Activated CD8-positive, alpha-beta memory T cell treated with anti-CD3 and anti-CD28 coated beads for 36 hours (primary cell): ENCODE measurements around the gene PAN2. TPM values are rescaled to one million over a fixed set of nuclear protein-coding genes. Genes with fewer than 3 reads are reported as not detected.

ENCODE experiments used
- CTCF ChIA-PET: fragments of 350-600 bp; sonication (Branson Sonifier 250); formaldehyde crosslinking; loops from one replicate; lab custom pipeline; 2021; ENCODE audit warnings: antibody characterized with exemption; lab: Charles Lee
- POLR2A ChIA-PET: fragments of 350-600 bp; sonication (Branson Sonifier 250); formaldehyde crosslinking; loops from one replicate; lab custom pipeline; 2021; ENCODE audit warnings: antibody characterized with exemption; lab: Charles Lee
- total RNA-seq, 2 experiments: library from RNA; stranded (reverse); gene quantifications; one replicate each; pipeline ENCODE4 v1.2.3, GENCODE V29; 2021

PAN2 gene, protein sequence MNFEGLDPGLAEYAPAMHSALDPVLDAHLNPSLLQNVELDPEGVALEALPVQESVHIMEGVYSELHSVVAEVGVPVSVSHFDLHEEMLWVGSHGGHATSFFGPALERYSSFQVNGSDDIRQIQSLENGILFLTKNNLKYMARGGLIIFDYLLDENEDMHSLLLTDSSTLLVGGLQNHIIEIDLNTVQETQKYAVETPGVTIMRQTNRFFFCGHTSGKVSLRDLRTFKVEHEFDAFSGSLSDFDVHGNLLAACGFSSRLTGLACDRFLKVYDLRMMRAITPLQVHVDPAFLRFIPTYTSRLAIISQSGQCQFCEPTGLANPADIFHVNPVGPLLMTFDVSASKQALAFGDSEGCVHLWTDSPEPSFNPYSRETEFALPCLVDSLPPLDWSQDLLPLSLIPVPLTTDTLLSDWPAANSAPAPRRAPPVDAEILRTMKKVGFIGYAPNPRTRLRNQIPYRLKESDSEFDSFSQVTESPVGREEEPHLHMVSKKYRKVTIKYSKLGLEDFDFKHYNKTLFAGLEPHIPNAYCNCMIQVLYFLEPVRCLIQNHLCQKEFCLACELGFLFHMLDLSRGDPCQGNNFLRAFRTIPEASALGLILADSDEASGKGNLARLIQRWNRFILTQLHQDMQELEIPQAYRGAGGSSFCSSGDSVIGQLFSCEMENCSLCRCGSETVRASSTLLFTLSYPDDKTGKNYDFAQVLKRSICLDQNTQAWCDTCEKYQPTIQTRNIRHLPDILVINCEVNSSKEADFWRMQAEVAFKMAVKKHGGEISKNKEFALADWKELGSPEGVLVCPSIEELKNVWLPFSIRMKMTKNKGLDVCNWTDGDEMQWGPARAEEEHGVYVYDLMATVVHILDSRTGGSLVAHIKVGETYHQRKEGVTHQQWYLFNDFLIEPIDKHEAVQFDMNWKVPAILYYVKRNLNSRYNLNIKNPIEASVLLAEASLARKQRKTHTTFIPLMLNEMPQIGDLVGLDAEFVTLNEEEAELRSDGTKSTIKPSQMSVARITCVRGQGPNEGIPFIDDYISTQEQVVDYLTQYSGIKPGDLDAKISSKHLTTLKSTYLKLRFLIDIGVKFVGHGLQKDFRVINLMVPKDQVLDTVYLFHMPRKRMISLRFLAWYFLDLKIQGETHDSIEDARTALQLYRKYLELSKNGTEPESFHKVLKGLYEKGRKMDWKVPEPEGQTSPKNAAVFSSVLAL
- total RNA-seq = 10 to 100 TPM; 25.5 to 25.8 TPM

GRCh38 chr12:56333679-56334489, at the start of gene PAN2:
Gene PAN2 (minus strand): TSS chr12:56334000. CDS start chr12:56333094, 906 bp downstream.
- ChIA-PET POLR2A (interaction anchor here (0.7 to 1.5 kb wide), 5 partner anchors 17 to 230 kb away, joined by 3 to 10 read pairs (median 4); partner anchors contain the start of genes CS, PA2G4 and STAT2), CTCF (interaction anchor here (1.0 to 1.5 kb wide), 3 partner anchors 17 to 135 kb away, joined by 3 to 4 read pairs (median 3); partner anchors contain the start of gene SPRYD4)

DNA sequence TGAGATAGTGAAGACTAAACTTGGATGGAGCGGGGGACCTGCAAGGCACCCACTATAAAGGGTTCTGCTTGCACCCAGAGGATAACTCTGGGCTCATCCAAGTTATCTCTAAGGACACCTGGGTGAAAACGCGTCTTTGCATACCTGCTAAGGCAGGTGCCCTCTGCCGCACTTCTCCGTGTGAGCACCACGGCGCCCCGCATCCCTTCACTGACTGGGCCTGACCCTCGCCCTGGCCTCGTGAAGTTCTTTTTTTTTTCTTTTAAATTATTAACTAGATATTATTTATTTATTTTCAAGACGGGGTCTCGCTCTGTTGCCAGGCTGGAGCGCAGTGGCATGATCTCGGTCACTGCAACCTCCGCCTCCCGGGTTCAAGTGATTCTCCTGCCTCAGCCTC, 48.8 kb upstream of the PAN2 start:
- CTCF ChIA-PET = no interaction called here
- POLR2A ChIA-PET = no interaction called here

- POLR2A ChIA-PET = no interaction called here
- CTCF ChIA-PET = no interaction called here
These were observed 44.2 kb upstream of the PAN2 start for GRCh38 chr12:56377989-56378316.

DNA sequence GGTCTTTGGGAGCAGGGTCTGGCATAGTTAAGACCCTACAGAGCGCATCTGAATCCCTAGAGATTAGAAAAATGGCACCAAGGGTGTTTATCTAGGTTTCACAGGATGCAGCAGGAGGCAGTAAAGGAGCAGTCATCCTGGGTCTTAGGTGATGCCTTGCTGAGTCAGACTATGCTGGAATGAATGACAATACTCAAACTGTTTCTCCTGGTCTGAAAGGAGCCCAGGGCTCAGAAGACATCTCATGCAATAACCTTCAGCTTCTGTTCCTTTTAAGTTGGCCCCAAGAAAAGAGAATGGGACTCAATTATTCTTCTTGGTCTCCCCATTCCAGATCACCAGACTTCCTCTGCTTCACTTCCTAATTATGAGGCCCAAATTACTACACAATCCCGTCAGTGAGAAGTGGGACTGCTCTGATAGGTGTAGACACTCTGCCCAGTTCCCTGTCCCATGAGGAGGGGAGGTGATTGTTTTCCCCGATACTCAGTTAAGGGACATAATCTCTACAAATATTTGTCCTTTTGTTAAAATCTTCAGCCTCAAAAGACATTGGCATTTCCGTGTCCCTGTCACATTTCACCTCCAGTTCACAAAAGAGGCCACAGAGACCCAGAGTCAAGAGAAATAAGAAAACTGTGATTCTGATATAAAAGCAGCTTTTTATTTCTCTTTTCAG, 43.6 kb upstream of the PAN2 start:
- ChIA-PET CTCF (interaction anchor here (1.1 kb wide), 1 partner anchor 84 kb away, joined by 3 read pairs; no protein-coding TSS in a partner anchor), POLR2A (no interaction called here)

DNA sequence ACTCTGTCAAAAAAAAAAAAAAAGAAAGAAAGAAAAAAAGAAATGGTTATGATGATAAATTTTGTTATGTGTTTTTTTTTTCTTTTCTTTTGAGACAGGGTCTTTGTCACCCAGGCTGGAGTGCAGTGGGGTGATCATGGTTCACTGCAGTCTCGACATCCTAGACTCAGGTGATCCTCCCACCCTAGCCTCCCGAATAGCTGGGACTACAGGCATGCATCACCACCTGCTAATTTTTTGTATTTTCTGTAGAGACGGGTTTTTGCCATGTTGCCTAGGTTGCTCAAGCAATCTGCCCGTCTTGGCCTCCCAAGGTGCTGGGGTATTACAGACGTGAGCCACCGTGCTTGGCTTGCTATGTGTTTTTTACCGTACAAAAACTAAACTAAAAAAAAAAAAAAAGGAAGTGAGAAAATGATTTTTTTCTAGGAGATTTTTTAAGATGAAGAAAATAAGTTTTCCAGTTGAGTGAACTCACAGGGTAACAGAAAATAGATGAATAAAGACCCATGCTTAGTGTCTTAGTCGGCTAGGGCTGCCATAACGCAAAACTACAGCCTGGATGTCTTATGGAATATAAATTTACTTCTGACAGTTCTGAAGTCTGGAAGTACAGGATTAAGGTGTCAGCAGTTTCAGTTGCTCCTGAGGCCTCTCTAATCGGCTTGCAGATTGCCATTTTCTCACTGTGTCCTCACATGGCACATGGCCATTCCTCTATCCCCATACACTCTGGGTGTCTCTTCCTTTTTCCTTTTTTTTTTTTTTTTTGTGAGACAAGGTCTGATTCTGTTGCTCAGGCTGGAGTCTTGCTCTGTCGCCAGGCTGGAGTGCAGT, 42.0 kb upstream of the PAN2 start:
- POLR2A ChIA-PET = no interaction called here
- CTCF ChIA-PET = interaction anchor here (0.7 to 1.5 kb wide), 4 partner anchors 9 to 221 kb away, joined by 3 to 4 read pairs (median 4); no protein-coding TSS in a partner anchor

DNA sequence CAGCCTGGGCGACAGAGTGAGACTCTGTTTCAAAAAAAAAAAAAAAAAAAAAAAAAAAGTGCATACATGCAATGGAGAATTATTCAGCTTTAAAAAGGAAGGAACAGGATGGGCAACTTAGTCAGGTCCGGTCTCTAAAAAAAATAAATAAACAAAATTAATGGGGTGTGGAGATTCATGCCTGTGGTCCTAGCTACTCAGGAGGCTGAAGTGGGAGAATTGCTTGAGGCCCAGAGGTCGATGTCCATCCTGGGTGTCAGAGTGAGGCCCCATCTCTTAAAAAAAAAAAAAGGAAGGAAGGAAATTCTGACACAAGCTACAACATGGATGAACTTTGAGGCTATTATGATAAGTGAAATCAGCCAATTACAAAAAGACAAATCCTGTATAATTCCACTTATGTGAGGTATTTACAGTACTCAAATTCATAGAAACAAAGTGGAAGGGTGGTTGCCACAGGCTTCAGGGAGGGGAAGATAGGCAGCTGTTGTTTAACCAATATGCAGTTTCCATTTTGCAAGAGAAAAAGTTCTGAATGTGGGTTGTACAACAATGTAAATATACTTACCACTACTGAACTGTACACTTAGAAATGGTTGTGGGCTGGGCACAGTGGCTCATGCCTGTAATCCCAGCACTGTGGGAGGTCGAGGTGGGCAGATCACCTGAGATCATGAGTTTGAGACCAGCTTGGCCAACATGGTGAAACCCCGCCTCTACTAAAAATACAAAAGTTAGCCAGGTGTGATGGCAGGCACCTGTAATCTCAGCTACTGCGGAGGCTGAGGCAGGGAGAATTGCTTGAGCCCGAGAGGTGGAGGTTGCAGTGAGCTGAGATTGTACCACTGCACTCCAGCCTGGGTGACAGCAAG, 41.2 kb upstream of the PAN2 start:
- CTCF ChIA-PET = interaction anchor here (0.6 to 1.5 kb wide), 2 partner anchors 83 to 89 kb away, joined by 4 read pairs; no protein-coding TSS in a partner anchor
- POLR2A ChIA-PET = interaction anchor here (0.6 kb wide), 1 partner anchor 101 kb away, joined by 3 read pairs; no protein-coding TSS in a partner anchor

DNA sequence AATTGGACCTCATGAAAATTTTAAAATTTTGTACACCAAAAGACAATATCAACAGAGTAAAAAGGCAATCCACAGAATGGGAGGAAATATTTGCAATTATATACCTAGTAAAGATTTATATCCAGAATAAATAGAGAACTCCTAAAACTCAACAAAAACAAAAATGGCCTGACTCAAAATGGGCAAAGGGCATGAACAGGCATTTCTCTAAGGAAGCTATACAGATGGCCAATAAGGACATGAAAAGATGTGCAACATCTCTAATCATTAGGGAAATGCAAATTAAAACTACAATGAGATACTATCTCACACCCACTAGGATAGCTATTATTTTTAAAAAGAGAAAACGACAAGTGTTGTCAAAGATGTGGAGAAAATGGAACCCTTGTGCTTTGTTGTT, 39.7 kb upstream of the PAN2 start:
- ChIA-PET CTCF (no interaction called here), POLR2A (no interaction called here)

DNA sequence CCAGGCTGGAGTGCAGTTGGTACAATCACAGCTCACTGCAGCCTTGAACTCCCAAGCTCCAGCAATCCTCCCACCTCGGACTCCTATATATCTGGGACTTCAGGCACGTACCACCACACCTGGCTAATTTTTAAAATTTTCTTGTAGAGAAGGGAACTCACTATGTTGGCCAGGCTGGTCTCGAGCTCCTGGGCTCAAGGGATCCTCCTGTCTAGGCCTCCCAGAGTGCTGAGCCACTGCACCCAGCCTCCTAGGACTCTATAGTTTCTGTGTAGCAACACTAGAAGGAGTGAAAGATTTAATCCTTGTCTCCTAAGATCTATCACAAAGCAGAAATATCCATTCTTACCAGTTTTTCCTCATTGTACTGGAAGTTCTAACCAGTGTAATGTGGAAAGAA, 33.1 kb upstream of the PAN2 start:
- ChIA-PET CTCF (interaction anchor here (0.5 to 0.7 kb wide), 2 partner anchors 9 to 135 kb away, joined by 4 read pairs; no protein-coding TSS in a partner anchor), POLR2A (no interaction called here)

- POLR2A ChIA-PET = interaction anchor here (3.7 kb wide), 1 partner anchor 24 kb away, joined by 28 read pairs; the partner anchor contains the start of gene IL23A
These were observed 28.6 kb upstream of the PAN2 start, which contains the start of gene APOF for GRCh38 chr12:56362130-56363059. Gene APOF (minus strand): TSS chr12:56362857. CDS start chr12:56362745, 112 bp downstream.

GRCh38 chr12:56361487-56362129, 27.8 kb upstream of the PAN2 start:
- ChIA-PET POLR2A (interaction anchor here (0.6 to 3.7 kb wide), 3 partner anchors 11 to 89 kb away, joined by 3 to 28 read pairs (median 4); partner anchors contain the start of gene IL23A), CTCF (interaction anchor here (1.0 to 2.6 kb wide), 2 partner anchors 31 to 103 kb away, joined by 3 to 11 read pairs; no protein-coding TSS in a partner anchor)

More at GRCh38 chr12:56362130-56363059, 28.6 kb upstream of the PAN2 start, which contains the start of gene APOF:
- CTCF ChIA-PET = interaction anchor here (1.0 kb wide), 1 partner anchor 32 kb away, joined by 3 read pairs; no protein-coding TSS in a partner anchor

DNA sequence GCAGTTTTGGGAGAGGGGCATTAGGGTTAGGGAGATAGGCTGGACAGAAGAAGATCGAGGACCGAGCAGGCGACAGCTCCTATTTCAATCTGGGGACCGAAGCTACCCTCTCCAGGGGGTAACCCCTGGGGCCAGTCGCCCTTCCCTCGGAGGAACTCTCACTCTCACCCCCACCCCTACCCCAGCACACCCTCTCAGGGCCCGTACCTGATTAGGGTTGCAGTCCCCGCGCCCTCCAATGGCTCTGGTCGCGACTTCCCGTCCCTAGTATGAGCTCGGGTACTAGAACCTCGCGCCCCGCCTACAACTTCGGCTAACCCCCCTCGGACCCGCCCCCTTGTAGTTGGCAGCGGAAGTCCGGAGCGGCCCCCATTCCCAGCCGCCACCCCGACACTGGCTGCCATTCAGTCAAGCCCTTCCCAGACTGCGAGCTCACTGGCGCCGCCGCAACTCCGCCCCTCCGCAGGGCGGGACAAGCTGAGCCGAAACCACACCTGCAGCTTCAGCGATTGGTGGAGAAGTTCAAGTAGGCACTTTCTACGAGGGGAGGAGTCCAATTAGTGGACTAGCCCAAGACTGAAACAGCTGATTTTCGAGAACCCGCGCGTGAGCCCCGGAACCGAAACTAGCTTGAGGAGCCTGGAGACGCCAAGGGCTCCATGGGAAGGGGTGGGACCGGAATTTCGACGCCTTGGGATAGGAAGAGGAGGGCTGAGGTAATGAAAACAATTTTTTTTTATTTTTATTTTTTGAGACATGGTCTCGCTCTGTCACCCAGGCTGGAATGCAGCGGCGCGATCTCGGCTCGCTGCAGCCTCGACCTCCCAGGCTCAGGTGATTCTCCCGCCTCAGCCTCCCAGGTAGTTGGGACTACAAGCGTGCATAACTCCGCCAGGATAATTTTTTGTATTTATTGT, 26.3 kb upstream of the PAN2 start, which contains the start of gene STAT2:
TSS of gene STAT2 (minus strand) at position 257 of the 917 bp plus-strand sequence. CDS start 3,536 bp downstream, outside the sequence.
- POLR2A ChIA-PET = interaction anchor here (0.5 to 3.7 kb wide), 13 partner anchors 9 to 171 kb away, joined by 3 to 28 read pairs (median 5); partner anchors contain the start of genes CNPY2, IL23A, PAN2 and SMARCC2
- CTCF ChIA-PET = interaction anchor here (0.5 to 2.6 kb wide), 6 partner anchors 9 to 277 kb away, joined by 3 to 13 read pairs (median 4); partner anchors contain the start of gene IL23A

DNA sequence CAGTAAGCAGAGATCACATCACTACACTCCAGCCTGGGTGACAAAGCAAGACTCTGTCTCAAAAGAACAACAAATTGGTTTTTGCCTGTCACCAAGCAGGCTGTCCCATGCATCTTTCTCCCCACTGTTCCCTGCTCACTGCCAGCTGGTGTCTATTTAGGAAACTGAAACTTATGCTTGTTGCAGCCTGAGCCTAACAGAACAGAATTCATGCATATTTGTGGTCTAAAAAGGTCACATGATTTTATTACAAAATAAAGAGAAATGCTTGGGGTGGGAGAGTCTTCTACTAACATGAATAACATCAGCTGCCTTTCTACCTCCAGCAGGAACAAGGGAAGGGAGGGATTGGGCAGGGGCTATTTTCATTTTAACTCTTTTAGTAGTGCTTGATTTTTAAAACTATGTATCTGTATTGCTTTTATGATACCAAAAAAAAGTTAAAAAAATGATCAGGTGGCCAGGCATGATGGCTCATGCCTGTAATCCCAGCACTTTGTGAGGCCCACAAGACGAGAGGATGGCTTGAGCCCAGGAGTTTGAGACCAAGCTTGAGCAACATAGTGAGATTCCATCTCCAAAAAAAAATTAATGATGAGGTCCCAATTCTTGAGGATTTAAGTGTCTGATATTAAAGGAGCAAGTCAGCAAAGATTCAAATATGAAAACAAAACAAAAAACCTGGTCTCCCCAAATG, 25.2 kb upstream of the PAN2 start:
- ChIA-PET POLR2A (interaction anchor here (0.5 to 3.7 kb wide), 9 partner anchors 15 to 170 kb away, joined by 3 to 28 read pairs (median 5); partner anchors contain the start of genes IL23A, PAN2, SMARCC2 and TIMELESS), CTCF (interaction anchor here (0.5 to 2.6 kb wide), 5 partner anchors 18 to 105 kb away, joined by 3 to 13 read pairs (median 4); partner anchors contain the start of genes ANKRD52 and IL23A)
